Measurements from ENCODE around the gene PTPRM.

The PTPRM gene

DNA sequence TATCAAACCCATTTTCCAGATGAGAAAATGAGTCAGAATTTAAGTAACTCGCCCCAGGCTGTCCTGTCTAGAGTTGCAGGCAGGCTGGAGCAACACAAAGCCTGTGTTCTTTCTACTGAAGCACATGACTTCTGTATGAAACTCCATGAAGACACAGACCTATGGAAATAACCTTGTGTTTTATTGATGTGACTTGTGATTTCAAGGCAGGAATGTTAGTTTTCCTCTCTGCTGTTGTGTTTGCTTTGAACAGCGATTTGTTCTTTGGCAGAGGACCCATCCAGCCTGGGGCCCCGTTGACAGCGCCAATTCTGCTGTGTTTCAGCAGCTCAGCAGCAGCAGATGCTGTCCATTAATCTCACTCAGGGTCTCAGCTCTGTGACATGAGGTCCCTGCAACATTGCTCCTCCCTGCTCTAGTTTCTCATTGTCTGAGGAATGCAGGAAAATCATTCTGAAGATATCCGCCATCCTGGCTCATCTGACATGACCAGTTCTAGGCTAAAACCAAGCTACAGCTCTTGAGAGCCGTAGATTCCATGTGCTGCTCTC, 697.8 kb downstream of the PTPRM start:
- Histone ChIP-seq H3K27me3 (ENCODE audit: control insufficient read depth, insufficient read depth, low read length, poor library complexity, severe bottlenecking) (no peaks in the 10 kb centered on the region), H3K4me3 (ENCODE audit: insufficient read depth, low read depth, low read length) (no peak overlapping the region), H3K36me3 (ENCODE audit: control insufficient read depth, insufficient read depth, low read length) (no peaks in the 10 kb centered on the region), H3K27ac (ENCODE audit: insufficient read depth, low read depth, low read length, poor library complexity, severe bottlenecking) (no peak overlapping the region), H3K4me1 (ENCODE audit: control insufficient read depth, insufficient read depth, low read length) (peaks cover 4% of the 10 kb centered on the region), H3K9me3 (ENCODE audit: control insufficient read depth, low read length) (no peaks in the 10 kb centered on the region)
- WGBS, 2 experiments: 92 to 95% methylated on average over 6 of the region's 6 CpGs

- no peaks in the 10 kb centered on the region for H3K36me3 ChIP-seq (ENCODE audit: control insufficient read depth, insufficient read depth, low read length)
- no peaks in the 10 kb centered on the region for H3K4me1 ChIP-seq (ENCODE audit: control insufficient read depth, insufficient read depth, low read length)
- H3K4me3 ChIP-seq (ENCODE audit: insufficient read depth, low read depth, low read length): no peak overlapping the region
- H3K27ac ChIP-seq (ENCODE audit: insufficient read depth, low read depth, low read length, poor library complexity, severe bottlenecking): no peak overlapping the region
- no peaks in the 10 kb centered on the region for H3K9me3 ChIP-seq (ENCODE audit: control insufficient read depth, low read length)
- H3K27me3 ChIP-seq (ENCODE audit: control insufficient read depth, insufficient read depth, low read length, poor library complexity, severe bottlenecking): no peaks in the 10 kb centered on the region
These were observed 705.1 kb downstream of the PTPRM start for GRCh38 chr18:8272254-8272653.

DNA sequence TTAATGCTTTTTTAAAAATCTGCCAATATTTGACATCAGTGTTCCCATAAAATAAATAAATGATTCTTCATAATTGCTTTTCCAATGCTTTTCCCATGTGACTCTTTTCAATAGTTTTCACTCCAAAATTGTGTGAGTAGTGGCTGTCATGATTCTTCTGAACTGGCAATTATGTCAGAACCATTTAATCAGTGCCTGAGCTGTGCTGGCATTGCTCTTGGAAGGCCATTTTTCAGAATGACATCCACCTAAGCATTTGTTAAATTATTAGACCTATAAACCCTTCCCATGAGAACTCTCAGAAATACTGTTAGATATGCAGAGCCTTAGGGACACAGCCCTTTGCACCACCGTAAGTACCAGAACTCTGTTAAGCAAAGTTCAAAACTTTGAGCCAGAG, 707.3 kb downstream of the PTPRM start:
- H3K9me3 ChIP-seq (ENCODE audit: control insufficient read depth, low read length): no peaks in the 10 kb centered on the region
- H3K4me3 ChIP-seq (ENCODE audit: insufficient read depth, low read depth, low read length): no peak overlapping the region
- no peaks in the 10 kb centered on the region for H3K27me3 ChIP-seq (ENCODE audit: control insufficient read depth, insufficient read depth, low read length, poor library complexity, severe bottlenecking)
- WGBS, 2 experiments: 90 to 96% methylated on average over 1 of the region's 1 CpG
- H3K4me1 ChIP-seq (ENCODE audit: control insufficient read depth, insufficient read depth, low read length): no peaks in the 10 kb centered on the region
- H3K36me3 ChIP-seq (ENCODE audit: control insufficient read depth, insufficient read depth, low read length): no peaks in the 10 kb centered on the region
- no peak overlapping the region for H3K27ac ChIP-seq (ENCODE audit: insufficient read depth, low read depth, low read length, poor library complexity, severe bottlenecking)

- 92 to 98% methylated on average over 3 of the region's 3 CpGs for WGBS, 2 experiments
- no peak overlapping the region for H3K4me3 ChIP-seq (ENCODE audit: insufficient read depth, low read depth, low read length)
- no peak overlapping the region for H3K27ac ChIP-seq (ENCODE audit: insufficient read depth, low read depth, low read length, poor library complexity, severe bottlenecking)
- no peaks in the 10 kb centered on the region for H3K9me3 ChIP-seq (ENCODE audit: control insufficient read depth, low read length)
- H3K27me3 ChIP-seq (ENCODE audit: control insufficient read depth, insufficient read depth, low read length, poor library complexity, severe bottlenecking): no peaks in the 10 kb centered on the region
- H3K4me1 ChIP-seq (ENCODE audit: control insufficient read depth, insufficient read depth, low read length): peaks cover 4% of the 10 kb centered on the region
- no peaks in the 10 kb centered on the region for H3K36me3 ChIP-seq (ENCODE audit: control insufficient read depth, insufficient read depth, low read length)
These were observed 709.3 kb downstream of the PTPRM start for GRCh38 chr18:8276406-8276805.

- Histone ChIP-seq H3K4me3 (ENCODE audit: insufficient read depth, low read depth, low read length) (no peak overlapping the region), H3K27me3 (ENCODE audit: control insufficient read depth, insufficient read depth, low read length, poor library complexity, severe bottlenecking) (no peaks in the 10 kb centered on the region), H3K9me3 (ENCODE audit: control insufficient read depth, low read length) (no peaks in the 10 kb centered on the region), H3K27ac (ENCODE audit: insufficient read depth, low read depth, low read length, poor library complexity, severe bottlenecking) (no peak overlapping the region), H3K36me3 (ENCODE audit: control insufficient read depth, insufficient read depth, low read length) (no peaks in the 10 kb centered on the region), H3K4me1 (ENCODE audit: control insufficient read depth, insufficient read depth, low read length) (peaks cover 4% of the 10 kb centered on the region)
- 92 to 100% methylated on average over 1 of the region's 1 CpG for WGBS, 2 experiments
These were observed 710.2 kb downstream of the PTPRM start for GRCh38 chr18:8277270-8277669.

- peaks cover 4% of the 10 kb centered on the region for H3K4me1 ChIP-seq (ENCODE audit: control insufficient read depth, insufficient read depth, low read length)
- H3K9me3 ChIP-seq (ENCODE audit: control insufficient read depth, low read length): no peaks in the 10 kb centered on the region
- H3K4me3 ChIP-seq (ENCODE audit: insufficient read depth, low read depth, low read length): no peak overlapping the region
- 65 to 70% methylated on average over 9 of the region's 9 CpGs for WGBS, 2 experiments
- no peaks in the 10 kb centered on the region for H3K27me3 ChIP-seq (ENCODE audit: control insufficient read depth, insufficient read depth, low read length, poor library complexity, severe bottlenecking)
- H3K27ac ChIP-seq (ENCODE audit: insufficient read depth, low read depth, low read length, poor library complexity, severe bottlenecking): no peak overlapping the region
- no peaks in the 10 kb centered on the region for H3K36me3 ChIP-seq (ENCODE audit: control insufficient read depth, insufficient read depth, low read length)
These were observed 712.2 kb downstream of the PTPRM start for GRCh38 chr18:8279346-8279745.

GRCh38 chr18:8279781-8280330, 712.7 kb downstream of the PTPRM start:
- 93 to 94% methylated on average over 7 of the region's 7 CpGs for WGBS, 2 experiments
- Histone ChIP-seq H3K27ac (ENCODE audit: insufficient read depth, low read depth, low read length, poor library complexity, severe bottlenecking) (no peak overlapping the region), H3K9me3 (ENCODE audit: control insufficient read depth, low read length) (no peaks in the 10 kb centered on the region), H3K36me3 (ENCODE audit: control insufficient read depth, insufficient read depth, low read length) (no peaks in the 10 kb centered on the region), H3K4me1 (ENCODE audit: control insufficient read depth, insufficient read depth, low read length) (peaks cover 4% of the 10 kb centered on the region), H3K4me3 (ENCODE audit: insufficient read depth, low read depth, low read length) (no peak overlapping the region), H3K27me3 (ENCODE audit: control insufficient read depth, insufficient read depth, low read length, poor library complexity, severe bottlenecking) (no peaks in the 10 kb centered on the region)

DNA sequence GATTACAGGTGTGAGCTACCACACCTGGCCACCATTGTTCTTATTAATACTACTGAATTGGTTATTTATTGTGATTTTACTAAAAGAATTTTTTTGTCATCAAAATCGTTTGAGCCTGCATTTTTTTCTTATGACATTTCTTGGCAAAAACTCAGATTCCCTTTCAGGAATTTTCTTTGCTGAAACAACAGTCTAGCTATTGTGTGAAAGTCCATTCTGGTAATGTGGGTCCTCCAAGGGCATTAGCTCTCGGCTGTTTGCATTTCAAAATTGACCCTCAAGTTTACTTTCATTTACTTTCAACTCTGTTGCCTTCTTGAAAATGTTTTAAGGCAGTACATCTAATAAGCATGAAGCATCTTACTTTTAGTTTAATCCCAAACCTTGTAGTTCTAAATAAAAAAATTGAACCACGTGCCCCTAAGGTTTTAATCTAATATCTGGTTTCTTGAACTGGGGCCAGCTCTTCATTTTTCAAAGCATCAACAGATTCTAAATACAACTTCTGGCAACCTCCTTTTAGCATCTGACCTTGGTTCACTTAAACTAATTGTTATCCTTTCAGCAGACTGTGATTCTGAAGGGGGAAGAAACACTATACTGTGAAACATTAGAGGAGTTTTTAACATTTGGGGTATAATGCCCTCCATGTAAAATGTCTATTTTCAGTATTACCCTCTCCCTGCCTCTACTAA, 716.9 kb downstream of the PTPRM start:
- WGBS, 2 experiments: 88 to 90% methylated on average over 3 of the region's 3 CpGs

DNA sequence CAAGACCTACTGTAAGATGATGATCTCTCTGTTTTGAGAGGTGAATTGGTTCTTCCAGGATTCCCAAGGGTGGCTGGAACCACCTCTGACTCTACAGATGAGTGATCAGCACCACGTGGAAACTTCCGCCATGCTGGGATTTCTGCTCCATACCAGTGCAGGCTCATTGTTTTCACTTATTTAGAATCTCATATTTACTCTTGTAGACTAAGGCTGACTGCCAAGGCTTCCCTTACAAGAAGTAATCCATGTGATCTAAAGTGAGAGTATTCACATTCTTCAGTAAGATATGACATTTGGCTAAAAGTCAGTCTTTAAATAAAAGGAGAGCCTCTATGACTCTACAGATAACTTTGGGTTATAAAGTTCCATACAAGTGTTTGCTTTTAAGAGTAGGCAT, 719.2 kb downstream of the PTPRM start:
- Histone ChIP-seq H3K9me3 (ENCODE audit: control insufficient read depth, low read length) (no peaks in the 10 kb centered on the region), H3K36me3 (ENCODE audit: control insufficient read depth, insufficient read depth, low read length) (no peaks in the 10 kb centered on the region), H3K4me1 (ENCODE audit: control insufficient read depth, insufficient read depth, low read length) (no peaks in the 10 kb centered on the region), H3K27ac (ENCODE audit: insufficient read depth, low read depth, low read length, poor library complexity, severe bottlenecking) (no peak overlapping the region), H3K4me3 (ENCODE audit: insufficient read depth, low read depth, low read length) (no peak overlapping the region), H3K27me3 (ENCODE audit: control insufficient read depth, insufficient read depth, low read length, poor library complexity, severe bottlenecking) (no peaks in the 10 kb centered on the region)
- WGBS, 2 experiments: 88% methylated on average over 2 of the region's 2 CpGs

More for the DNA sequence above, 716.9 kb downstream of the PTPRM start:
- no peaks in the 10 kb centered on the region for H3K36me3 ChIP-seq (ENCODE audit: control insufficient read depth, insufficient read depth, low read length)
- H3K27me3 ChIP-seq (ENCODE audit: control insufficient read depth, insufficient read depth, low read length, poor library complexity, severe bottlenecking): no peaks in the 10 kb centered on the region
- H3K27ac ChIP-seq (ENCODE audit: insufficient read depth, low read depth, low read length, poor library complexity, severe bottlenecking): no peak overlapping the region
- H3K4me1 ChIP-seq (ENCODE audit: control insufficient read depth, insufficient read depth, low read length): peaks cover 4% of the 10 kb centered on the region
- no peak overlapping the region for H3K4me3 ChIP-seq (ENCODE audit: insufficient read depth, low read depth, low read length)
- H3K9me3 ChIP-seq (ENCODE audit: control insufficient read depth, low read length): no peaks in the 10 kb centered on the region

DNA sequence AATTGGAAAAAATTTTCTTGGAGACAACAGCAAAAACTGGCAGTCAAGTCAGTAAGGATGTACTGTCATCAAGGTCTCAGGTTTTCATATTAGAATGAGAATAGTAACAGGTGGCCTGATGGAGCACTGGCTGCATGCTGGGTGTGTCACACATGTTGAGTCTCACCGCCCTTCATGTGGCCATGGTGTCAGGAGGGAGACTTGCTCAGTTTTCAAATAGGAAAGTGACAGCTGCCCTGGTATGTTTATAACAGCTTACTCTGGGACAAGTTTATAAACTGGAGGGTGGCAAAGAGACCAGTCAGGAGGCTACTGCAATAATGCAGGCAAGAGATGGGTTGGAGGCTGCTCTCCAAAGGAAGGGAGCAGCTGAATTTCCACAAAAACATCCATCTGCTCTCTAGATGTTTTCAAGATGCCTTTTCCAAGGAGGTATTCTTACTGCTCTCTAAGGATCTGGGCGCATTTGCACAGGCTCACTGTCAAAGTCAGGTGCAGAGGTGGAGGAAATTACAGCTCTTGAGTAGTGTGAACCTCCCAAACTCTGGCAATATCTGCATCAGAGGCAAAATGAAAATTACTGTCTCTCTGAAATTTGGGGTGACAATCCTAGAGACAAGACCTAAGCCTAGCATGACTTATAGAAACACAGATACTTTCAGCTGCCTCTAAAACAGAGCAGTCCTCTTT, 720.2 kb downstream of the PTPRM start:
- no peaks in the 10 kb centered on the region for H3K4me1 ChIP-seq (ENCODE audit: control insufficient read depth, insufficient read depth, low read length)
- H3K27me3 ChIP-seq (ENCODE audit: control insufficient read depth, insufficient read depth, low read length, poor library complexity, severe bottlenecking): no peaks in the 10 kb centered on the region
- WGBS, 2 experiments: 95 to 96% methylated on average over 2 of the region's 2 CpGs
- no peak overlapping the region for H3K4me3 ChIP-seq (ENCODE audit: insufficient read depth, low read depth, low read length)
- no peaks in the 10 kb centered on the region for H3K9me3 ChIP-seq (ENCODE audit: control insufficient read depth, low read length)
- H3K36me3 ChIP-seq (ENCODE audit: control insufficient read depth, insufficient read depth, low read length): no peaks in the 10 kb centered on the region
- H3K27ac ChIP-seq (ENCODE audit: insufficient read depth, low read depth, low read length, poor library complexity, severe bottlenecking): no peak overlapping the region

Data from ectodermal cell (in vitro differentiated cells).